ENCODE measurements around the gene PEAK3.

Gene PEAK3

GRCh38 chr19:2255982-2256685 is 25.8 kb downstream of the PEAK3 start, which contains the start of gene JSRP1:
Gene JSRP1 (minus strand): TSS chr19:2256417. CDS start chr19:2255314, 1,103 bp downstream.
- Histone ChIP-seq H3K4me1 (ENCODE audit: low read length) (peaks cover 40% of the 10 kb centered on the region), H3F3A (ENCODE audit: insufficient read depth, low read length) (peaks cover 28% of the 10 kb centered on the region), H3K36me3 (replicated peaks; ENCODE audit: insufficient read depth, low read length) (0 out of 2 replicates have a peak, but pooled peaks cover 5% of the 10 kb centered on the region), H3K9ac (ENCODE audit: low read length) (peak within 1 kb of the TSS; percentile 96), H2AFZ (ENCODE audit: low read length) (0 out of 2 replicates have a peak within 1 kb of the TSS, but pooled peaks have one; percentile 19), H3K27me3 (replicated peaks; ENCODE audit: insufficient read depth, low read length) (no peaks in the 10 kb centered on the region), H3K9me3 (replicated peaks; ENCODE audit: insufficient read depth, low read length) (no peaks in the 10 kb centered on the region), H3K4me3 (ENCODE audit: low read length) (peak within 1 kb of the TSS; percentile 70), H3K9me2 (replicated peaks; ENCODE audit: insufficient read depth, low read length) (no peaks in the 10 kb centered on the region), H4K20me1 (ENCODE audit: insufficient read depth, low read length) (no peaks in the 10 kb centered on the region), H3K4me2 (ENCODE audit: low read depth, low read length) (peak within 1 kb of the TSS; percentile 85), H3K27ac (ENCODE audit: low read length) (peak within 1 kb of the TSS; percentile 95), H3K79me2 (ENCODE audit: low read length) (peaks cover 71% of the 10 kb centered on the region)
- TF ChIP-seq CTCF (IDR thresholded peaks at IDR 0.05; ENCODE audit: low read length) (peak; percentile 24), EZH2phosphoT487 (IDR thresholded peaks at IDR 0.05; ENCODE audit: low read length) (no peak)
- DNase-seq = peak; percentile 92

- Histone ChIP-seq H3K79me2 (ENCODE audit: low read length) (peaks cover 64% of the 10 kb centered on the region), H3K4me2 (ENCODE audit: low read depth, low read length) (peak overlapping the region; percentile 85), H3K9me3 (replicated peaks; ENCODE audit: insufficient read depth, low read length) (no peaks in the 10 kb centered on the region), H3K9ac (ENCODE audit: low read length) (peak overlapping the region; percentile 96), H3K27me3 (replicated peaks; ENCODE audit: insufficient read depth, low read length) (no peaks in the 10 kb centered on the region), H3K36me3 (replicated peaks; ENCODE audit: insufficient read depth, low read length) (0 out of 2 replicates have a peak, but pooled peaks cover 5% of the 10 kb centered on the region), H4K20me1 (ENCODE audit: insufficient read depth, low read length) (no peaks in the 10 kb centered on the region), H3K27ac (ENCODE audit: low read length) (peak overlapping the region; percentile 95), H2AFZ (ENCODE audit: low read length) (0 out of 2 replicates have a peak overlapping the region, but pooled peaks have one; percentile 19), H3K4me3 (ENCODE audit: low read length) (peak overlapping the region; percentile 70), H3K4me1 (ENCODE audit: low read length) (peaks cover 35% of the 10 kb centered on the region), H3F3A (ENCODE audit: insufficient read depth, low read length) (peaks cover 25% of the 10 kb centered on the region), H3K9me2 (replicated peaks; ENCODE audit: insufficient read depth, low read length) (no peaks in the 10 kb centered on the region)
- TF ChIP-seq CTCF (IDR thresholded peaks at IDR 0.05; ENCODE audit: low read length) (peak; percentile 31), EZH2 (optimal IDR thresholded peaks at IDR 0.05; ENCODE audit: low read depth, low read length) (no peak), EZH2phosphoT487 (IDR thresholded peaks at IDR 0.05; ENCODE audit: low read length) (no peak)
- peak; percentile 90 for DNase-seq
Measured at GRCh38 chr19:2255112-2255845, 26.7 kb downstream of the PEAK3 start.

- Histone ChIP-seq H3K4me2 (ENCODE audit: low read depth, low read length) (no peak overlapping the region), H3K4me3 (ENCODE audit: low read length) (no peak overlapping the region), H4K20me1 (ENCODE audit: insufficient read depth, low read length) (no peaks in the 10 kb centered on the region), H3K9me2 (replicated peaks; ENCODE audit: insufficient read depth, low read length) (no peaks in the 10 kb centered on the region), H3K4me1 (ENCODE audit: low read length) (peaks cover 27% of the 10 kb centered on the region), H3K9ac (ENCODE audit: low read length) (no peak overlapping the region), H3K9me3 (replicated peaks; ENCODE audit: insufficient read depth, low read length) (no peaks in the 10 kb centered on the region), H3K27ac (ENCODE audit: low read length) (no peak overlapping the region), H2AFZ (ENCODE audit: low read length) (no peak overlapping the region), H3K79me2 (ENCODE audit: low read length) (peaks cover 59% of the 10 kb centered on the region), H3K27me3 (replicated peaks; ENCODE audit: insufficient read depth, low read length) (no peaks in the 10 kb centered on the region), H3K36me3 (replicated peaks; ENCODE audit: insufficient read depth, low read length) (0 out of 2 replicates have a peak, but pooled peaks cover 5% of the 10 kb centered on the region), H3F3A (ENCODE audit: insufficient read depth, low read length) (peaks cover 26% of the 10 kb centered on the region)
- TF ChIP-seq EZH2phosphoT487 (IDR thresholded peaks at IDR 0.05; ENCODE audit: low read length) (no peak), CTCF (IDR thresholded peaks at IDR 0.05; ENCODE audit: low read length) (no peak), EZH2 (optimal IDR thresholded peaks at IDR 0.05; ENCODE audit: low read depth, low read length) (no peak)
- no peak for DNase-seq
Measured at GRCh38 chr19:2254064-2254872, 27.7 kb downstream of the PEAK3 start.
